Sigmoid colon (tissue), 4 donors: Measurements from ENCODE around the gene CNTN4.

ENCODE experiments used
- CTCF ChIP-seq, 4 experiments: fragments of 450-650 bp in 3 of 4; fragments of 200-600 bp in 1 of 4; IDR thresholded peaks; one replicate each; pipeline ENCODE4 v1.5.1; 2016 to 2019; ENCODE audit warnings: antibody characterized with exemption in 4 of 4, mild to moderate bottlenecking in 3 of 4, moderate library complexity in 2 of 4
- EP300 ChIP-seq, 4 donors: sonication (generic); formaldehyde crosslinking; IDR thresholded peaks; one replicate each; pipeline ENCODE4 v1.6.1; 2017; ENCODE audit warnings: antibody characterized with exemption in 4 of 4
- POLR2A ChIP-seq, 2 donors: fragments of 450-650 bp; IDR thresholded peaks; one replicate each; pipeline ENCODE4 v1.6.1; 2016; ENCODE audit warnings: antibody characterized with exemption in 2 of 2, mild to moderate bottlenecking in 2 of 2, moderate library complexity in 2 of 2
- POLR2AphosphoS5 ChIP-seq, 4 donors: sonication (generic); formaldehyde crosslinking; IDR thresholded peaks; one replicate each; pipeline ENCODE4 v1.6.1; 2017; ENCODE audit warnings: antibody characterized with exemption in 4 of 4

GRCh38 chr3:2701471-2701870 is 602.8 kb downstream of the CNTN4 start:
- TF ChIP-seq CTCF (IDR thresholded peaks at IDR 0.05) (no peak), POLR2AphosphoS5 (IDR thresholded peaks at IDR 0.05) (no peak), POLR2A (IDR thresholded peaks at IDR 0.05) (no peak), EP300 (IDR thresholded peaks at IDR 0.05) (no peak)
